Calu3 (cell line): ENCODE measurements around the gene RNF157. TPM values are rescaled to one million over a fixed set of nuclear protein-coding genes. Genes with fewer than 3 reads are reported as not detected.

Experiments
- BruUV-seq: library from RNA; stranded (reverse); fragments of 400-500 nt; replicated peaks from 2 replicates; lab custom pipeline; 2021; lab: Mats Ljungman, UMichigan
- CTCF ChIA-PET: fragments of 300-600 bp; sonication (Branson Sonifier 250); formaldehyde crosslinking; loops from one replicate; lab custom pipeline; 2022; ENCODE audit warnings: antibody characterized with exemption; lab: Charles Lee
- DNase-seq: peaks from one replicate; pipeline ENCODE4 v3.0.0; 2022
- H3K27ac Mint-ChIP-seq: one replicate; pipeline ENCODE4 v1.8.0; 2022; ENCODE audit warnings: mixed read lengths; ENCODE audit not compliant: unreplicated experiment
- H3K27me3 Mint-ChIP-seq: one replicate; pipeline ENCODE4 v1.8.0; 2022; ENCODE audit warnings: mixed read lengths; ENCODE audit not compliant: unreplicated experiment
- H3K36me3 Mint-ChIP-seq: one replicate; pipeline ENCODE4 v1.8.0; 2022; ENCODE audit warnings: mild to moderate bottlenecking, moderate library complexity, mixed read lengths; ENCODE audit not compliant: insufficient read depth, unreplicated experiment
- H3K4me1 Mint-ChIP-seq: one replicate; pipeline ENCODE4 v1.8.0; 2022; ENCODE audit warnings: mild to moderate bottlenecking, low read depth, mixed read lengths; ENCODE audit not compliant: unreplicated experiment
- H3K4me3 Mint-ChIP-seq: one replicate; pipeline ENCODE4 v1.8.0; 2022; ENCODE audit warnings: mild to moderate bottlenecking, low read depth, moderate library complexity, mixed read lengths; ENCODE audit not compliant: unreplicated experiment
- H3K9me3 Mint-ChIP-seq: one replicate; pipeline ENCODE4 v1.8.0; 2022; ENCODE audit warnings: low read depth, mixed read lengths; ENCODE audit not compliant: unreplicated experiment
- intact Hi-C: fragments of 100-400 bp; cut with micrococcal nuclease; formaldehyde crosslinking; loops from one replicate; pipeline ENCODE4 v1.10.0; 2022; ENCODE audit not compliant: unreplicated experiment
- total RNA-seq: library from RNA; stranded (reverse); gene quantifications from 2 replicates; pipeline ENCODE4 v1.2.3, GENCODE V29; 2022
- TF ChIP-seq, protein P1 (sequence below): fragments of 200-600 bp; IDR thresholded peaks from one replicate; pipeline ENCODE4 v1.8.0; 2022; ENCODE audit warnings: antibody characterized with exemption; ENCODE audit not compliant: unreplicated experiment

The RNF157 gene
- total RNA-seq, 1 experiment from 2014 or later, result 17.6 TPM

DNA sequence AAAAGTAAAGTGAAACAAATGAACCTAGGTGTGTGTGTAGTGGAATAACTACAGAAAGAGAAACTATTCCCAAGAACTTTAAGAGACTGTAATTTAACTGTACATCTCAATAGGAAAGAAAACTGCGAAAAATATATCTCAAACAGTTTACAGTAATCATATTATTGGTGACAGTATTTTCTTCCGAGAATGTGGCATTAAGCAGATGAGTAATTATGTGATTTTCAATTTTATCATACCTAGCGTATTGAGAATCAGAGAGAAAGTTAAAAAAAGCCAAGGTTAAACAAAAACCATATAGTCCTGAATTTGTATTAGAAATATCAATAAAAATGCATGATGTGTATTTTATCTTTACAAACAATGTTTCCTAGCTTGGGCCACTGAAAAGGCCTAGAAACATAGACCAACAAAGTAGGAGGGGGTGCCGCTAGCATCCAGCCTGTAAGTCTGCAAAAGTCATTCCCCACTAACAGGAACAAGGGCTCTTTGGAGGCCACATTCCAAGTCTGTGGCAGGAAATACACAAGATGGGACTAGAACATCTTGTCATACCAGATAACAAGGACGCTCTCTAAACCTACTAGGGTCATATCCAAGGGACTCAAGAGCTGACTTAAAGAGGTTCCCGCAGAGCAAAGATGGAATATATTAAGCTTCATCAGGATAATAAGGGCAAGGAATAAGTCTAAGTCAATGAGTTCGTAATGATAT lies 20.5 kb downstream of the RNF157 start:
- TF ChIP-seq, protein P1, sequence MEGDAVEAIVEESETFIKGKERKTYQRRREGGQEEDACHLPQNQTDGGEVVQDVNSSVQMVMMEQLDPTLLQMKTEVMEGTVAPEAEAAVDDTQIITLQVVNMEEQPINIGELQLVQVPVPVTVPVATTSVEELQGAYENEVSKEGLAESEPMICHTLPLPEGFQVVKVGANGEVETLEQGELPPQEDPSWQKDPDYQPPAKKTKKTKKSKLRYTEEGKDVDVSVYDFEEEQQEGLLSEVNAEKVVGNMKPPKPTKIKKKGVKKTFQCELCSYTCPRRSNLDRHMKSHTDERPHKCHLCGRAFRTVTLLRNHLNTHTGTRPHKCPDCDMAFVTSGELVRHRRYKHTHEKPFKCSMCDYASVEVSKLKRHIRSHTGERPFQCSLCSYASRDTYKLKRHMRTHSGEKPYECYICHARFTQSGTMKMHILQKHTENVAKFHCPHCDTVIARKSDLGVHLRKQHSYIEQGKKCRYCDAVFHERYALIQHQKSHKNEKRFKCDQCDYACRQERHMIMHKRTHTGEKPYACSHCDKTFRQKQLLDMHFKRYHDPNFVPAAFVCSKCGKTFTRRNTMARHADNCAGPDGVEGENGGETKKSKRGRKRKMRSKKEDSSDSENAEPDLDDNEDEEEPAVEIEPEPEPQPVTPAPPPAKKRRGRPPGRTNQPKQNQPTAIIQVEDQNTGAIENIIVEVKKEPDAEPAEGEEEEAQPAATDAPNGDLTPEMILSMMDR, result no peak
- H3K27me3 Mint-ChIP-seq, result no peaks in the 10 kb centered on the region
- intact Hi-C loops, result no loop called here
- CTCF ChIA-PET, result interaction anchor here (0.6 to 1.8 kb wide), 5 partner anchors 19 to 88 kb away, joined by 3 to 9 read pairs (median 3); partner anchors contain the start of gene QRICH2
- H3K27ac Mint-ChIP-seq, result no peak overlapping the region
- H3K4me3 Mint-ChIP-seq, result no peak overlapping the region
- DNase-seq, result no peak
- BruUV-seq, result no TSS peak
- peaks cover 30% of the 10 kb centered on the region for H3K4me1 Mint-ChIP-seq
- H3K36me3 Mint-ChIP-seq, result peaks cover 8% of the 10 kb centered on the region
- H3K9me3 Mint-ChIP-seq, result no peaks in the 10 kb centered on the region

DNA sequence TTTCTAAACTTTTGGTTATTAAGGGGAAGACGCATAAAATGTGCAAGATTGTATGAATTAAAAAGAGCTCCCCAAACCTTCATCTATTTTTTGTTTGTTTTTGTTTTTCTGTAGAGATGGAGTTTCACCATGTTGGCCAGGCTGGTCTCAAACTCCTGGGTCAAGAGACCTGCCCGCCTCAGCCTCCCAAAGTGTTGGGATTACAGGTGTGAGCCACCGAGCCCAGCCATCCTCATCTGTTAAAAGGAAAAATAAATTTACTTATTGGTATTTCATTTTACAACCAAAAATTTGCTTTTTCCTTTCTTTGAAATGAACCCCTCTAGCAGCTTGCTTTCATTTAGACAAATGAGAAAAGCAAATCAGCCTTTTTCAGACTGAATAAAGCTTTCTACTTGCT lies 23.2 kb downstream of the RNF157 start:
- H3K4me3 Mint-ChIP-seq, result no peak overlapping the region
- peaks cover 8% of the 10 kb centered on the region for H3K36me3 Mint-ChIP-seq
- peaks cover 30% of the 10 kb centered on the region for H3K4me1 Mint-ChIP-seq
- no peaks in the 10 kb centered on the region for H3K27me3 Mint-ChIP-seq
- CTCF ChIA-PET, result no interaction called here
- no peaks in the 10 kb centered on the region for H3K9me3 Mint-ChIP-seq
- no TSS peak for BruUV-seq
- intact Hi-C loops, result no loop called here
- DNase-seq, result no peak
- TF ChIP-seq, protein P1, result no peak
- H3K27ac Mint-ChIP-seq, result no peak overlapping the region

DNA sequence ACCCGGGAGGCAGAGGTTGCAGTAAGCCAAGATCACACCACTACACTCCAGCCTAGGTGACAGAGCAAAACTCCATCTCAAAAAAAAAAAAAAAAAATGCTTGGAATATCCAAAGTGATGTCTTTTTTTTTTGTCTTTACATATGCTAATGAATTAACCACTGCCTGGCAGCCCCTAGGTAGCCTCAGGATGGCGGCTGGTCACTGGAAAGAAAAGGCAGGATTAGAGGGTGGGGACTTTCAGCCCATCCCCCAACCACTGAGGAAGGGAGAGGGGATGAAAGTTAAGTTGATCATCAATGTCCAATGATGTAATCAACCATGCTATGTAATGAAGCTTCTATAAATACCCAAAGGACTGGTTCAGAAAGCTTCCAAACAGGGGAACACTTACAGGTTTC lies 26.8 kb downstream of the RNF157 start:
- Mint-ChIP-seq H3K27me3 (no peaks in the 10 kb centered on the region), H3K4me1 (peaks cover 12% of the 10 kb centered on the region), H3K27ac (no peak overlapping the region), H3K36me3 (peaks cover 8% of the 10 kb centered on the region), H3K4me3 (no peak overlapping the region), H3K9me3 (no peaks in the 10 kb centered on the region)
- intact Hi-C loops, result no loop called here
- BruUV-seq, result no TSS peak
- CTCF ChIA-PET, result interaction anchor here (0.7 kb wide), 1 partner anchor 32 kb away, joined by 3 read pairs; no protein-coding TSS in a partner anchor
- TF ChIP-seq, protein P1, result no peak
- no peak for DNase-seq

DNA sequence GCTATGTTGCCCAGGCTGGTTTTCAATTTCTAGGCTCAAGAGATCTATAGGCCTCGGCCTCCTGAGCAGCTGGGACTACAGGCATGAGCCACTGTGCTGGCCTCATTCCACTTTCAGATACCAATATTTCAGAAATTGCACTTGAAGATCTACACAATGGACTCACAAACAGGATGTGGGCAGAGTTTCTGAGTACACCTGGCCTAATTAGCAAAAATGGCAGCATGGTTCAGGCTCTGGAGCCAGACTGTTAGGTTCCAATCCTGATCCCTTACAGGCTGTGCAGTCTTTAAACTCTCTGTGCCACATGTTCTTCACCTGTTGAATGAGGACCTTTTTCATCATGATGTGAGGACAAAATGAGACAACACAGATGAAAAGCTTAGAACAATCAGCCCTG lies 32.2 kb downstream of the RNF157 start:
- Mint-ChIP-seq H3K4me3 (no peak overlapping the region), H3K27me3 (no peaks in the 10 kb centered on the region), H3K4me1 (peaks cover 8% of the 10 kb centered on the region), H3K36me3 (no peaks in the 10 kb centered on the region), H3K9me3 (no peaks in the 10 kb centered on the region), H3K27ac (no peak overlapping the region)
- intact Hi-C loops, result no loop called here
- TF ChIP-seq, protein P1, result no peak
- no peak for DNase-seq
- CTCF ChIA-PET, result interaction anchor here (1.5 kb wide), 1 partner anchor 7 kb away, joined by 3 read pairs; no protein-coding TSS in a partner anchor
- no TSS peak for BruUV-seq
